ENCODE results near the gene RECQL5.

Gene RECQL5

DNA sequence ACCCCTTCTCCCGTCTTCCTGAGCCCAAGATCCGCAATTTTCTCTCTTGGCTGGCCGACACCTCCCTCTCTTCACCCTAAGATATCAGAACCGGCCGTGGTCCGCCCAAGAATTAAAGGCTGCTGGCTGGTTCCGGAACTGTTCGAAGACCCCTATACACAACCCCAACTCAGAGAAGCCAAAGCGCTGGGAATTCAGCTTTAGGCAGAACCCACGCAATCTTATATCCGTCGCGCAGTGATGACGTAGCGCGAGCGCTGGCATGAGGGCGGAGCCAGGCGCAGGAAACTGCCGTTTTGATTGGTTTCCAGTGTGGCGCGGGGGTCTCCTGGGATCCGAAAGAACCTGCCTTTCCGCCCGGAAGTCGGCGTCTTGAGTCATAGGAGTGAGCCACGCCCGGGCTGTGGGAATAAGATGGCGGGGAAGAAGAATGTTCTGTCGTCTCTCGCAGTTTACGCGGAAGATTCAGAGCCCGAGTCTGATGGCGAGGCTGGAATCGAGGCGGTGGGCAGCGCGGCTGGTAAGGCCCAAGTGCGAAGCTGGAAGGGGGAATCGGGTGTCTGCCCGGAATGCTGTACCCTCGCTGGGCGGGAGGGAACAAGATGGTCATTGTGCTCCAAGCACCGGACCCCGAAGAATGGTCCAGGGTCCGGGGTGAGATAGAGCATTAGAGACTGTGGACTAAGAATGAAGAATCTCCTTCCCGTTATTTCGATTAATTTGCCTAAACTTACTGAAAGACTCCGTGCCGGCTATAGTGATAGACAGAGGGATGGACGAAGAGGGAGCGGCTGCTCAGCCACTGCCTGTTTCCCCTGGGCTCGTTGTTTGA is at the start of gene RECQL5, which contains the start of gene SAP30BP:
TSS of gene RECQL5 (minus strand) at position 196 of the 832 bp plus-strand sequence. CDS start 597 bp downstream, outside the sequence.
TSS of gene SAP30BP (plus strand) at position 380 of the 832 bp plus-strand sequence. CDS start at position 415, 35 bp downstream.
- peak; percentile 98 for DNase-seq (ENCODE audit: low read depth, low spot score)

GRCh38 chr17:75712446-75712845 is 45.5 kb upstream of the RECQL5 start:
- no peak for DNase-seq (ENCODE audit: low read depth, low spot score)

GRCh38 chr17:75707079-75707571 is 40.2 kb upstream of the RECQL5 start:
- no peak for DNase-seq (ENCODE audit: low read depth, low spot score)

- DNase-seq (ENCODE audit: low read depth, low spot score): no peak
Measured at GRCh38 chr17:75706042-75706728, 39.2 kb upstream of the RECQL5 start.

GRCh38 chr17:75704963-75705875 is 38.3 kb upstream of the RECQL5 start:
- DNase-seq (ENCODE audit: low read depth, low spot score): no peak

DNA sequence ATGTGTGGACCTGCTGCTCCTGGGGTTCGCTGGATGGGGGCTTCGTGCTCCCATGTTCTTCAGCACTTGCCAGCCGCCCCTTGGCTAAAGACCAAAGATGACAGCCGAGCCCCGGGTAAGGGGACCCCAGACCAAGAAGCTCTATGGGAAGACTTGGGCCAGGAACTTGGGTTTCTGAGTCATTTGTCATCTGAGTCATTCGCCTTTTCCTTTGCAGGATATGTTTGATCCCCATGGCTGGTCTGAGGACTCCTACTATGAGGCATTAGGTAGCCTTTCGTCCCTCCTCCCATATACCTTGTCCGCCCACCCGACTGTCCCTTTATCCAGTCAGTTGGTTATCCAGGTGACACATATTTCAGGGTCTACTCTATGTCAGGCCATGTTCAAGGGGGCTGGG is 36.6 kb upstream of the RECQL5 start:
- no peak for DNase-seq (ENCODE audit: low read depth, low spot score)

DNA sequence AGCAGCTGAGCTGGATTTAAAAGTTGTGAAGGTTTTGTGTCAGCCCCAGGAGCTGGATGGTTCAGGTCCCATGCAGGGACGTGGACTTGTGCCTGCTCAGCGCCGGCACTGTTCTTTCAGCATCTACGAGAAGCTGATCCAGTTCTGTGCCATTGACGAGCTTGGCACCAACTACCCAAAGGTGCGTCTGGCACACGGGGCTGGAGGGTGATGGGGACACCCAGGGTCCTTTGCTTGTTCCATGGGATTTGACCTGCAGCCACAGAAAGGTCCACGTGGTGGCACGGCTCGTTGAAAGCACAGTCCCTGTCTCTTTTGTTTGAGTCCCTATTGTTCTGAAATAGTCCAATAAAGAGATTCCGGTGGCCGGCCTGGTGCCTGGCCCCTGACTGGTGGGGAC is 36.2 kb upstream of the RECQL5 start:
- DNase-seq (ENCODE audit: low read depth, low spot score): no peak

GRCh38 chr17:75701288-75701687 is 34.3 kb upstream of the RECQL5 start:
- no peak for DNase-seq (ENCODE audit: low read depth, low spot score)

- DNase-seq (ENCODE audit: low read depth, low spot score): no peak
Measured at GRCh38 chr17:75698659-75699058, 31.7 kb upstream of the RECQL5 start.

DNA sequence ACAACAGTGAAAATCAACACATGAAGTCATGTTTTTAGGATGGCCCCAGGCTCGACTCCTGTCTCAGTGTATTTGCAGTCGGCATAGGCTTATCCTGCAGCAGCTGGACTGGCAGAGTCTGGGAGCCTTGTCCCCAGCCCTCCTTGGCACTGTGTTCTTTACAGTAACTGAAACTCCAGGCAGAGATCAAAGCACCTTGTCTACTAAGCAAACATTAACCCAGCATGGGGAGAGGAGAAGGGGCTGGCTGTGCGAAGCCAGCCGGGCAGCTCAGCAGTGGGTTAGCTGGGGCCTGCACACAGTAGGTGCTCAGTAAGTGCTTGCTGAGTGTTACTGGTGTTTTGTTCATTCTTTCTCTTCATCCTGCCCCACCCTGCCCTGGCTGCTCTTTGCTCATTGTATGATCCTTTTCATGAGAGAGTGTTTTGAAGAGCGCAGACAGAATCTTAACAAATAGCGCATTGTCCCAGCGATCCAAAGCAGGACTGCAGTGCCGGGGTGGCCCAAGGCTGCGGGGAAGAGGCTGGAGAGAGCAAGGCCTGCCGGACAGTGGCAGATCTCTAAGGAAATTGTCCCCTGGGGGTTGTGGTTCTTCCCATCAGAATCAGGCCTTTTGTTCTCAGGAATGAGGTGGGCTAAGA is 30.8 kb upstream of the RECQL5 start:
- DNase-seq (ENCODE audit: low read depth, low spot score): no peak

DNA sequence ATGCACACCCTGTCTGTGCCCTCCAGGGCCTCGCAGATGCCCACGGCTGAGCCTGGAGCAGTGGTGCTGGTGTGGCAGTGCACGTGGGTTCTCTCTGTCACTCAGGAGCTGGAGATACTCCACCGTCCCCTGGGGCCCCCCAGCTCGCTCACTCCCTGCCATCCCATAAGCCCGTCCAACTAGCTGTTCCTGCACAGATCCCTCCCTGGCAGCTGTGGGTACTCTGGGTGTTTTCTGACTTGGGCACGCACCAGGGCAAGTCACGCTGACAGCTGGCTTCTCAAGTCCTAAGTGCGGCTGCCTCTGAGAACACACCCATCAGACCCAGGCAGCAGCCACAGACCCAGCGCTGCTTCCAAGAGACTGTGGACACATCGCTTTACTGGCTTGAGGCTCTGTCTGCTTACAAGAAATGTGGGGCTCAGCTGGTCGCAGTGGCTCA is 28.9 kb upstream of the RECQL5 start:
- DNase-seq (ENCODE audit: low read depth, low spot score): no peak

DNA sequence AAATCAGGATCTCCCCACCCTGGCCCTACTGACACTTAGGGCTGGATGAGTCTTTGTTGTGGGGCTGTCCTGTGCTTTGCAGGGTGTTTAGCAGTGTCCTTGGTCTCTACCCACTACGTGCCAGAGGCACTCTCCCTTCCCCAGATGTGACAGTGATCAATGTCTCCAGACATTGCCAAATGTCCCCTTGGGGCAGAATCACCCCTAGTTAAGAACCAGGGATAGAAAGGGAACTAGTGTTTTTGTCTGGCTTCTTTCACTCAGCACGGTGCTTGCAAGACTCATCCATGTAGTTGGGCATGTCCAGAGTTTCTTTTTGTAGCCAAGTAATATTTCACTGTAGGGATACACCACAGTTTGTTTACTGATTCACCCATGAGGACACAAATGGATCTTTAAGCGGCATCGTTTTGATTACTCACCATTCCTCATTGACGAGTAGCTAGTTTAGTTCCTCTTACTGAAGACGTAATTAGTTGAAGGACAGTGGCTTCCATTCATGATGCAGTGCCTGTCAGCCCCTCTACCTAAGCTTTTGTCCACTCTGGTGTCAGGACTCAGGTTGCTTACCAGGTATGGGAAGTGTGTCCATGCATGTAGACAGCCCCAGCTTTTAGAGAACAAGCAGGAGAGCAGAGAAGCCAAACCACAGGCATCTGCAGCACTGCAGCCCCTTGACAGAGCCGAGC is 28.3 kb upstream of the RECQL5 start:
- no peak for DNase-seq (ENCODE audit: low read depth, low spot score)

DNA sequence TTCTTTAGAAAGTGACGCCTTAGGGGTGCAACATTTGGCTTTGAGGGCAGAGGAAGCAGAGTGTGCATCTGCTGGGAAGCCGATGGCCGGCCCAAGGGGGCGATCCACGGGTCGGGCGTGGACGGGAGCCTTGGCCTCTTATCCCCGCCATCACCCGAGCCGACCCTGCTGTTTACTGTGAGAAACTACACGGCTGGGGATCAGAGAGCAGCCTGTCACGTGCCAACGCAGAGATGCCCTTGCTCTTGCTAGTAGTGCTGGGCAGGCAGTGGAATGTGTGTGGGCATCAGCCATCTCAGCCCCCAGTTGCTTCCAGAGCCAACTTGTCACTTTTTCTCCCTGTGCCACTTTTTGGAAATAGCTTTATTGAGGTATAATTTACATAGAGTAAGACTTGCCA is 27.6 kb upstream of the RECQL5 start:
- DNase-seq (ENCODE audit: low read depth, low spot score): no peak

DNA sequence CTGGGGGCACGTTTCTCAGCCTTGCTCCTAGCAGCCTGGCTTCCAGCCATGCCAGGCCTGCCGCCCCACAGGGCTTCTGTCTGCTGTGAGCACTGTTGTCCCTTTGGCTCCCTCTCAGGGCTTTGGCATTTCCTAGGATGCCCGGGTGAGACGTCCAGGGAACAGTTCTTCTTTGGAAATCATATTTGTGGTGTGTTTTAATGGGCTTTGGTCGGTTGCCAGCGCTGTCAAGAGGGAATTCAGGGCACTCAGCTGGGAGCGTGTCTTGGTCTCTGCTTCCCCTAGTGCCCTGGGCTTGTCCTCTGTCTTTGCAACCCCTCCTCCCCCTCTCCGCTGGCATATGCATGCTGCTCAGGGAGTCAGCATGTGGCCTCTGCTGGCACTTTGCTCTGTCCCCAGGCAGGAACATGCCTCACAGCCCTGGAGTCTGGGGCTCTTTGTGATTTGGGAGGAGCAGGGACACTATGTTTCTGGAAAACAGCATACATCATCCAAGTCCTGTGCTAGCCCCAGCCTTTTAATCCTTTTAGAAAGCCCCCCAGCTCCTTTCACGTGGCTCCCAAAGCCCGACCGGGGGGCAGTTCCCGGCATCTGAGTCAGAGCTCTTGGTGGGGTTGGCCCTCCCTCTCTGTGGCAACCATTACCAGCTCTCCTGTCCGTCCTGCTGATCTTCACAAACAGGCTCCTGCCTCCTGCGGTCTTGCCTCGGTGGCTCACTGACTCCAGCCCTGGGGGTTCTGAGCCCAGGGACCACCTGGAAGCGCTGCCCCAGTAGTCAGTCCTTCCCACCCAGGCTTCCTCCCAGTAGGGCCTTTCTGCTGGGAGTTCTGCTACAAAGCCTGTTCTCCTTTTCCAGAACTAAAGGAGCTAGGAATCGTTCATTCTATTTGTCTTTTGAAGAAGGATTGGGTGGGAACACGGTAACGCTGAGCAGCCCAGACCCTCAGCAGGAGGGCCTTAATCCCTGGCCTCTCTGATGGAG is 26.8 kb upstream of the RECQL5 start:
- DNase-seq (ENCODE audit: low read depth, low spot score): no peak

DNA sequence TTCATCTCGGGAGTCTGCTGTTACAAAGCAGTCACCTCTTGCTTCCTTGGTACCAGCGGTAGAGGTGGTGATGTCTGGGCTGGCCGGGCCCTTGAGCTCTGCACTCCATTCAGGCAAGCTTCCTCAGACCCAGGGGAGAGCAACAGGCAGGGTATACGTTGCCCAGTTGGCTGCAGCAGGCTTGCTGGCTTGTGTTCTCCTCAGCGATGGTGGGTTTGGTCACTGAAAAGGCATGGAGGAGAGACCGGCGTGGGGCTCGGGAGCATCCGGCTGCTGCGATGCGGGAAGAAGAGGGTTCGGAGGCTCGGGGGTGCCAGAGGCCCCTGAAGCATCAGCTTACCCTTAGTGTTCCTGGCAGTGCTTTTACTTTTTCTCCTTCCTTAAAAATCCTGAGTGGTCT is 26.0 kb upstream of the RECQL5 start:
- no peak for DNase-seq (ENCODE audit: low read depth, low spot score)

DNA sequence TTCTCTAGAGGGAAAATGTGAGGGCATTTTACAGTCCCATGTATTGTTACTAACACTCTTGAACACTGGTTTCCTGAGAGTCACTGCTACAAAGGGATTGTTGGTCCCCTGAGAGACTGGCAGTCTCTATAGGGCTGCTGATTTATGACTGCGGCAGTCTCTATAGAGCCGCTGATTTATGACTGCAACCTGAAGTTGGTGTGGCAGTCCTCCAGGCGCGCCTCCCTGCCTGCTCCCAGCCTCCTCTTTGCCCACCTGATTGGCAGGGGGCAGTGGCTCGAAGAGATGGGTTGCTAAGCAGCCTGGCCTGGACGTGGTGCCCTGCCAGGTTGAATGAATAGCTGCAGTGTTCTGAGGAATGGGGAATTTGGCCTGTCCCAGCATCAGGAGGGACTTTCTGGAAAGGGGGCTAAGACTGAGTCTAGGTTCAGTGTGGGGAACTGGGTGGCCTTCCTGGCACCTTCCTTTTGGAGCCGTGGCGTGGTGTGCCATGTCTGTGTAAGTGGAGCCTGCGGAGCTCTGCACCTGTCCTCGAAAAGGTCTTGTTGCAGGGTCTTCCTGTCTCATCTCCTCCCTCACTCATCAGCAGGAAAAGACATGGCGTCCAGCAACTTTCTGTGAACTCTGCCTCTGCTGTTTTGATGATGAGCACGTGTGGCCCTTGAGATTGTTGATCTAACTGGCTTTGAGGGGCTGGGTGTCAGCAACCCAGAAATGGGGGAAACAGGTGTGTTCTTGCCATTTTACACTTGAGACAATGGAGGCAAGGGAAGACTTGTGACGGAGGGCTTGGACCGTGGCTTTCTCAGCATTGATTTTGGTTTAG is 25.1 kb upstream of the RECQL5 start:
- DNase-seq (ENCODE audit: low read depth, low spot score): no peak

- DNase-seq (ENCODE audit: low read depth, low spot score): no peak
Measured at GRCh38 chr17:75691371-75691791, 24.4 kb upstream of the RECQL5 start.

GRCh38 chr17:75689441-75689873 is 22.5 kb upstream of the RECQL5 start:
- DNase-seq (ENCODE audit: low read depth, low spot score): peak; percentile 13

Data from activated CD4-positive, CD25-positive, alpha-beta regulatory T cell treated with anti-CD3 and anti-CD28 coated beads, Interleukin-2, amount 50 U/mL, for 16 hours (primary cell).